Activated effector memory CD4-positive, alpha-beta T cell treated with Interleukin-2 at 50 U/mL for 16 hours (primary cell): ENCODE measurements around the gene KCNMA1.

Experiments
- DNase-seq: peaks from one replicate; pipeline ENCODE4 v3.0.0-alpha.2; 2020

Gene KCNMA1

GRCh38 chr10:77164616-77165311, 472.8 kb downstream of the KCNMA1 start:
- no peak for DNase-seq

GRCh38 chr10:77163670-77164348, 473.8 kb downstream of the KCNMA1 start:
- no peak for DNase-seq

DNA sequence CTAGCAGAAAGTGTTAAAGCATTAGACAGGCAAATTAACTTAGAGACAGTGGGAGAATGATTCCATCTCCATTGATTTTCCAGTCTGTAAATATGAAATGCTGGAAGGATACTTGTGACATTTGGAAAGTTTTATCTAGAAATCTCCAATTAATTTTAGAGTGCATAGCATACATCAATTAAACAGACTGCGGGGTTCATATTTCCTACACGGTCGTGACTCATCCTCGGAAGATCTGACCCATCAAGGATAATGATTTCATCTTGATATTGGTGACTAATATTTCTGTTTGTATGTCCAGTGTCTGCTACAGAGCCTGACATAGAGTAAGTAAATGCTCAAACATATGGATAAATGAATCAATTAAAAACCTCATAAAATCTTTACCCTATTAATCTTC, 474.9 kb downstream of the KCNMA1 start:
- DNase-seq = no peak

DNA sequence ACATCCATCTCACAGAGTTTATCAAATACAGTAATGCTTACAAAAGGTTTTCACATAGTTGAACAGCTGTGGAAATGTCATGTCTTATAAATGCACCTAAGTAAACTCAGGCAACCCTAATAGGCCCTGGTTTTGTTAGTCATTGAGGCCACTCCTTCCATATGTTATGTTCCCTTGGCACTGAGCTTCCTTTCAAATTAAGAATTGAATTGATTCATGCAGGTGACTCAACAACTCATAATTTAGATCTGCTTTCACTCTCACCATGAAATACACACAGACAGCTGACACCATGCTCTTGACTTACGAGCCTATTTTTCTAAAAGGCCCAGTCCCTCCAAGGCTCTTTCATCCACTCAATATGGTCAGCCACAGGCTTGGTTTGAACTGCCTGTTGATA, 476.9 kb downstream of the KCNMA1 start:
- DNase-seq = no peak

GRCh38 chr10:77159538-77160110, 478.0 kb downstream of the KCNMA1 start:
- no peak for DNase-seq

GRCh38 chr10:77158666-77159065, 478.9 kb downstream of the KCNMA1 start:
- no peak for DNase-seq

- DNase-seq = no peak
Measured at GRCh38 chr10:77157248-77158019, 480.2 kb downstream of the KCNMA1 start.

DNA sequence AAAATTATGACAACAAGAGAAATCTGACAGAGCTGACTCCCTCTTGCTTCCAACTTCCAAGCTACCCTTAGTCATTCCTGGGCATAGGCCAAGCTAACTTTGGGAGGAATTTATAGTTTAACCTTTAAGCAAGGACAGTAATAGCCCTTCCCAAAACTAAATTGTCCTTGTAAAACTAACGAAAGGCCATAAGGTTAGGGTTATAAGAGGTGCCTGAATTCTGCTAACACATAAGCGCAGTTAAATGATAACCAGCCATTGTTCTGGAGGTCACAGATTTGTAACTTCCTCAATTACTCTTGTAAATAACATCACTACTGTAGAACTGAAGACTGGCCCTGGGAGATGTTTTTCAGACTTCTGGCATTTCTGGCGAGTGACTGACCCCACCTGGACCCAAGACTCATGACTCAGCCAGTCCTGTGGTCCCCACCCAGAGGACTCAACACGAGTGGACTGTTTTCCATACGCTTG, 481.2 kb downstream of the KCNMA1 start:
- no peak for DNase-seq

DNA sequence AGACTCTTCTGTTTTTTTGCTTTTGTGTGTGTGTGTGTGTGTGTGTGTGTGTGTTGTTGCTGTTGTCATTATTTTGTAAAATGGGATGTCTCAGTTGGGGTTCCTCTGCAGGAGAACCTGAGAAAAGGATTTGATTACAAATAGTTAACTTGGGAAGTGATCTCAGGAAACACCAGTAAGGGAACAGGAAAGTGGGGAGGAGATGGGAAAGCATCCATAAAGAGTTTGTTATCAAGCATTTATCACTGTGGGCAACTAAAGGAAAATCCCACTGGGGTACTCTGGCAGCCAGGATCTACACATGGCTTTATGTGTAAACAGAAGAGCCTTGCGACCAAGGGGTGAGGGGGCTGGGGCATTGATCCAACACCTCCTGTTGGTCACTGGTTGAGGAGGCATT, 485.4 kb downstream of the KCNMA1 start:
- no peak for DNase-seq

DNA sequence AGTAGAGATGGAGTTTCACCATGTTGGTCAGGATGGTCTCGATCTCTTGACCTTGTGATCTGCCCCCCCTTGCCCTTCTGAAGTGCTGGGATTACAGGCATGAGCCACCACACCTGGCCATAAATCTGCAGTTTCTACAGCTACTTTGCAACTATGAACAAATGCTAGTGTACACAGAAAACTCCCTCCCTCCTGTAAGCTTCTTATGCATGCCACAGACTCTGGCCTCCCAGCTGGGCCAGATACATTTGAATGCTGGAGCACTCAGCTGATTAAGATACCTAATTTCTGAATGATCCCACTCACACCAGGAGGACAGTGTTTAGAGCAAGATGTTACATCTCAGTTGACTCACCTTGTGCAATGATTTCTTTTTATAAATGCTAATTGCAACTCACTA, 486.2 kb downstream of the KCNMA1 start:
- DNase-seq = no peak

GRCh38 chr10:77149706-77150105, 487.9 kb downstream of the KCNMA1 start:
- no peak for DNase-seq

DNA sequence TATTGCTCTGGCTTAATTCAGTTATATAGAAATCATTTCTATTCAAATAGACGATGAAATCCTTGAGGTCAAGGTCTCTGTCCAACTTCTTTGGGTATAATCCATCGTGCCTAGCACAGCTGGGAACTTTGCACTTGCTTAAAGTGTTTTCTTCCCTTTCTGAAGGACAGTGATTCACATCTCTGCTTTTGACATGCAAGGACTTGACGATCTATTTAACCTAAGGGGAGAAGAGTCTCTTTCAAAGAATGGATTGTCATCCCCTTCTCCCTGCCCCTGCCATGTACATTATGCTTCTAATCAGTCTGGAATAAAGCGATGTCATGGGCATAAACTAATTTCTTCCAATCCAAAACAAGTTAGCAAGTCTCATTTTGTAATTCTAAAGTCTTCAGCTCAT, 488.6 kb downstream of the KCNMA1 start:
- no peak for DNase-seq

DNA sequence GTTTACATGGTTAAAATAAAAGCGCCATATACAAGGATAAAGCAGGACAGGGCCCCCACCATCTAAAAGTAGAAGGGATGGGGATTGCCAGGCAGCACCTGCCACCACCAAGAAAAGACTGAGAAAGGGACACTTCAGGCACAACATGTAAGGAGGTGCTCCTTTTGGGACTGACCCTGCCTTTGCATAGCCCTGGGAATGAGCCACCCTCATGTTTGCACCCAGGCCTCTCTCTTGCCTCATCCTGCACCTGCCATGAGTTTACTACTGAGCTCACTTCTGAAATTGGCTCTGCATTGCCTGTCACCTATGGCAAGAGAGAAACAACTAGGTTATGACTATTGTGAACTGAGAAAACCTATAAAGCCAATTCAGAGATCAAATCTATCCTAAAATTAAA, 489.7 kb downstream of the KCNMA1 start:
- no peak for DNase-seq

GRCh38 chr10:77146712-77147336, 490.8 kb downstream of the KCNMA1 start:
- DNase-seq = no peak

DNA sequence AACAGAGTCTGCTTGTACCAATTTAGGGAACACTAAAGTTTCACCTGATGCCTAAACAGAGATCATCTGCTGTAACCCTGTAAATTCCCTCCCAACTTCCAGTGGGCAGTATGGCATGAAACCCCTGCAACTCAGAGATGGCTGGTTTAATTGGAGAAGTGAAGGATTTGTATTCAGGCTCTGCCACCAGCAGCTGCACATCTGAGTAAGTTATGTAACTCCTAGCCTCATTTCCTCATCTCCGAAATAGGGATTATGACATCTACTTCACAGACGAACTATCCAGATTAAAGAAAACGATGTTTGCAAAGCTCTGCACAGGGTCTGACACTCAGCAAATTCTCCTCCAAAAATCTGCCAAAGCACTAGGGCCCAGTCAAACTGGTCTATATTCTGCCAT, 493.0 kb downstream of the KCNMA1 start:
- DNase-seq = no peak

DNA sequence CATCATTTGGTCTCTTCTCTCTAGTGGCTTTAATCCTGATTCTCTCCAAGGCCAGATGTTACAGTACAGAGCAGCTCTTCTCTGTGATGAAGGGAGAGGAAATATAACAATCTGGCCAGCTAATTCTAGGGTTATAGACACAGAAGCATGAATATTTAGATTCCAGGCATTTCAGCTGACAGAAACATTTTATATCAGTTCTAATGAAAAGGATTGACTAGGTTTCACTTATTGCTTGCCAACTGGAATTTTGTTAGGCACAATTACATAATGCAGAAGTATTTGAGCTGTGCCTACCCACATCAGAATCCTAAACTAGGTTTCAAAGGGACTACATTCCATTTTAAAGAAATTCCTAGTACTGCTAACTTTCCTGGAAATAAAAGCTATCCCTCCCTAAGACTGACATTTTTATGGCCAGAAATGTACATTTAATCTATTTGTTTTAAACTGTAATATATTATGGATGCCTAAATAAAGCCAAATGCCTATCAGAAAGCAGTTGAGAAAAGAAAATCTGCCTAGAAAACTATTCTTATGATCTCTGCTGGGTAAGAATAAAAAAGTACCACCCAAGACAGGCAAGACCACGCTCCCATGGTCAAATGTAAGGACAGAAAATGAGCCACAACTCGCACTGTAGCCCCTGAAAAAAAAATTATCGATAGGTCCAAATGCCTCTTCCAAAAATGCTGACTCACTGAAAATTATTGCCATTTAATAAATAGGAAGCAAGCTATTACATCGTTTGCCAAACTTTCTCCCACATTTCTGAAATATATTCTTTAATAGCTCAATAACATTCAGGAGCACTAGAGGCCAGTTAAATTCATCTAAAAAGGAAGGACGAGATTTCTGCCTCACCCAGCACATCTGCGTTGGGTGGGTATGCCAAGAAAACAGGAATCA, 498.1 kb downstream of the KCNMA1 start:
- no peak for DNase-seq

- DNase-seq = no peak
Measured at GRCh38 chr10:77138541-77138940, 499.1 kb downstream of the KCNMA1 start.

- no peak for DNase-seq
Measured at GRCh38 chr10:77135555-77135954, 502.1 kb downstream of the KCNMA1 start.

- no peak for DNase-seq
Measured at GRCh38 chr10:77131214-77131613, 506.4 kb downstream of the KCNMA1 start.

- DNase-seq = no peak
Measured at GRCh38 chr10:77127243-77127642, 510.4 kb downstream of the KCNMA1 start.

GRCh38 chr10:77125231-77125630, 512.4 kb downstream of the KCNMA1 start:
- DNase-seq = no peak

- DNase-seq = no peak
Measured at GRCh38 chr10:77123330-77123729, 514.3 kb downstream of the KCNMA1 start.
